GM19468 (cell line): Measurements from ENCODE around the gene HOXA5.

Source experiments
- ATAC-seq: cut with Tn5 transposase; IDR thresholded peaks from one replicate; pipeline ENCODE4 v1.9.1; 2021; ENCODE audit warnings: mild to moderate bottlenecking, moderate library complexity, moderate number of reproducible peaks; ENCODE audit not compliant: unreplicated experiment; ENCODE audit errors: extremely low read depth

The HOXA5 gene

DNA sequence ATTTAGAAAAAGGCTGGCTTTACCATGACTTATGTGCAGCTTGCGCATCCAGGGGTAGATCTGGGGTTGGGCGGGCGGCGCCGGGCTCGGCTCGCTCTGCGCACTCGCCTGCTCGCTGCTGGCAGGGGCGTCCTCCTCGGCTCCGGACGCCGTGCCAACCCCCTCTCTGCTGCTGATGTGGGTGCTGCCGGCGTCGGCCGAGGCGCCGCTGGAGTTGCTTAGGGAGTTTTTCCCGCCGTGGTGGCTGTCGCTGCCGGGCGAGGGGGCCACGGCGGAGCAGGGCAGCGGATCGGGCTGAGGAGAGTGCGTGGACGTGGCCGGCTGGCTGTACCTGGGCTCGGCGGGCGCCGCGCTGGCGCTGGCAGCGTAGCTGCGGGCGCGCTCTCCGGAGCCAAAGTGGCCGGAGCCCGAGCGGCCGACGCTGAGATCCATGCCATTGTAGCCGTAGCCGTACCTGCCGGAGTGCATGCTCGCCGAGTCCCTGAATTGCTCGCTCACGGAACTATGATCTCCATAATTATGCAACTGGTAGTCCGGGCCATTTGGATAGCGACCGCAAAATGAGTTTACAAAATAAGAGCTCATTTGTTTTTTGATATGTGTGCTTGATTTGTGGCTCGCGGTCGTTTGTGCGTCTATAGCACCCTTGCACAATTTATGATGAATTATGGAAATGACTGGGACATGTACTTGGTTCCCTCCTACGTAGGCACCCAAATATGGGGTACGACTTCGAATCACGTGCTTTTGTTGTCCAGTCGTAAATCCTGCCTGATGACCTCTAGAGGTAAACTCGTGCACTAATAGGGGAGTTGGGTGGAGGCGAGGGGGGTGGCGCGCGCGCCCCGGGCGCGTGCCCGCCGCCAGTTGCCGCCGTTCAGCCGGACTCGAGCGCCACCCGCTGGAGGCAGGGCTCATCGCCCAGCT is at the start of gene HOXA5:
Gene HOXA5, minus strand, starts transcription at position 659 of the 927 bp plus-strand sequence. Its CDS starts 74 bp downstream, at position 585.
- ATAC-seq, result no peak

DNA sequence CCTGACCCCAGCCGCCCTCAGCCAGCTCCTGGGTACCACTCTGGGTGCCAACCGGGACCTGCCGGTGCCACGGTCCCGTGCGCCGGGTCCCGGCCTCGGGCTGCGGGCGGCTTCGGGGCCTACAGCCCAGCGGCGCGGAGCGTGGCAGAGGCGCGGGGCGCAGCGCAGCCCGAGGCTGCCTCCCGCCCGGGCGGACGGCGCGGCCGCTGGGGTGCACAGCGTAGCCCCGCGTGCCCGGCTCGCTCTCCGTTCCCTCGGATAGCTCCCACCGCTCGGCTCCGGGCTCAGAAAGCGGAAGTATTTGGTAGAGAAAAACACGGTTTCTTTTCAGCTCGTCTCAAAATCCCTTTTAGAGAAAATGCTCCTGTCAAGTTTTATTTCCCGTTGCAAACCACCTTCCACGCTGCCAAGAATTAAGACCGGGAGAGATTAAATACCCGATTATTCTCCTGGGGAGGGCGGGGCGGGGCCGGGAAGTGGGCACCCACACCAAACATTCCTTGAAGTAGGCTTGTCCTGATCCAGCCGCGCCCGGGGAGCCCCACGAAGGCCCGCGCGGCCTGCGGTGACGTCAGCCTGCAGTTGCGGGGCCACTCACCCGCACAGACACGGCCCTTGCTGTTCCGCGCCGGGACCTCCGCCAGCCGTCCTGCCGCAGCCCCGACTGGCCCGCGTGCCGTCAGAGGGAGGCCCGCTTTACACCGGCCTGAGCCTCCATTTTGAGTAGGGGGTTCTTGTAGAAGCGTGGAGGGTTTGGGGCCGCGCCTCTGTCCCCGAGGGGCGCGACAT is 49.3 kb upstream of the HOXA5 start:
- ATAC-seq, result no peak

DNA sequence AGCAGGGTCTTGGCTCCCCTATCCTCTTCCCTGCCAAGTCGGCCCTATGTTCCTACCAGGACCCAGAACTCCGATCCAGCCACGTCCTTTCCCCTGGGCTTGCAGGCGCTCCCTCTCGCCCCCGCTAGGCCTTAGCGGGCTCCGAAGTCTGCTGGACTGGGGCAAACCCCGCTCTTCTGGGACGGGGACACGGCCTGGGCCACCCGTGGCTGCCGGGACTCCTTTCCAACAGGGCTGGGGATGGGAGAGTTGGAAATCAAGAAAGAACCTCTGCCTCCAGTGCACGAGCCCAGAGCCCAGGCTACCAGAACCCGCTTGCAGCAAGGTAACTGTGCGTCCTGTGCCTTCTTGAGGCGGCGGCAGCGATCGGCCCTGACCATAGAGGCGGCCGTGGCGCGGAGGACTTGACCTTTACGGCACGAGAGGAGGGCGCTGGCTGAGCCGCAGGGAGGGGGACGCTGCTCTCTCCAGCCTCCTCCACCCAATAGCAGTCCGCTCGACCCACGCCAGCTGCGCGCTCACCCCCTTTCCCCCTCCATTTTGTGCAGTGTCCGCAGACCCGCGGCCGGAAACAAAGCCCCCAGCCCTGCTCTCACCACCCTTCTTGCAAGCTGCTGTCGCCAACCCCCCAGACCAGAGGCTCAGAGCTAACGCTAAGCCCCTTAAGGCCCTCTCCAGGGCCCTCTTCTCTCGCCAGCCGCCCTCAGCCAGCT is 48.5 kb upstream of the HOXA5 start:
- no peak for ATAC-seq

DNA sequence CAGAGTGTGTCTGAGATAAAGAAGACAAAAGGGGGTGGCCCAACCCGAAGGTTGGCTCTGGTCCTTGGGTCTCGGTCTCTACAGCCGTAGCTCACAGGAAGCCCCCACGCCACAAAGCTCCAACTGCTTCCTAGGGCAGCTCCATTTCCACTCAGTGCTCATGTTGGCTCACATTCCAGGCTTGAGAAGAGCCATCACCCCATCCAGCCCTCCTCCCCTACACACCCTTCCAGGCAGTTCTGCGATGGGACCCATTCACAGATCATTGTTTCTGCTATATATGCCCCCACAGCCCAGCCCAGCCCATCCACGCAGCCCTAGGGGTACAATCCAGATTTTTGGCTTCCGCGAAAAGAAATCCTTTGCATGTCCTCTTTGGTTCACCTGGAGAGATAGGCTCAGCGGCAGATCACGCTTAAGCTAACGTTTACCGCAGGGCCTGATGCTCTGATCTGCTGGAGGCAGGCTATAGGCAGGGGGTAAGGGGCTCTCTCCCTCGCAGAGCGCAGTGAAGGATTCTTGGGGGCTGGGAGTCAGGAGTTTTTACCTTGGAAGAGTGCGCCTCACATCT is 47.8 kb upstream of the HOXA5 start:
- no peak for ATAC-seq

DNA sequence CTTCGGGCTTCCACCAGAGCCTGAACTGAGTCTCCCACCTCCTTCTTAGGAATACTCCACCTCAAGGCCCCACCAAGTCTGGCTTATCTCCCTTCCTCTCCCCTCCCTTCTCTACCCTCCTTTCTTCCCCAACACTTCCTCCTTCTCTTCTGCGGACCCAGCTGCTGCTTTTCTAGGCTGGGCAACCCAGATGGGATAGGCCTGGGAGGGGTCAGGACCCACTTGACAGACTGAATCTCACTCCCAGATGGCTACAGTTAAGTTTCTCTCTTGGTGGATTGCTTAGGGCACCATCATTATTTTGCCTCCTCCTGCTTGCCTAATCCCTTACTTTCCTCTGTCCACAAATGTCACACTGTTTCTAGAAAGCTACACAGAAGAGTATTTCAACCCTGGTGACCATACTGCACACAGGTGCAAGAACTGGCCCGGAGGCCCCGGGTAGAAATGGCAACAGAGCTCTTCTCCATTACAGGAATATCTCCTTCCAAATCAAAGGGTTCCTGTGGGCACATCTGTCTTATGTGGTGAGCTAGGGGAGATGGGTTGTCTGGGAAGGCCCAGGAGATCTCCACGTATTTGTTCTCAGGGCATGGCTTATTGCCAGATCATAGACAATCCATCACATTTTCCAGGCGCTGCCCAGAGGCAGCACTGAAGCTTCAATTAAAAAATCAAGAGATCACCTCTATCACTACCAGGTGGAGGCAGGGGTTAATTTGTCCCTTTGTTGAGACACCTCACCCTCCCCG is 46.7 kb upstream of the HOXA5 start:
- ATAC-seq, result no peak

DNA sequence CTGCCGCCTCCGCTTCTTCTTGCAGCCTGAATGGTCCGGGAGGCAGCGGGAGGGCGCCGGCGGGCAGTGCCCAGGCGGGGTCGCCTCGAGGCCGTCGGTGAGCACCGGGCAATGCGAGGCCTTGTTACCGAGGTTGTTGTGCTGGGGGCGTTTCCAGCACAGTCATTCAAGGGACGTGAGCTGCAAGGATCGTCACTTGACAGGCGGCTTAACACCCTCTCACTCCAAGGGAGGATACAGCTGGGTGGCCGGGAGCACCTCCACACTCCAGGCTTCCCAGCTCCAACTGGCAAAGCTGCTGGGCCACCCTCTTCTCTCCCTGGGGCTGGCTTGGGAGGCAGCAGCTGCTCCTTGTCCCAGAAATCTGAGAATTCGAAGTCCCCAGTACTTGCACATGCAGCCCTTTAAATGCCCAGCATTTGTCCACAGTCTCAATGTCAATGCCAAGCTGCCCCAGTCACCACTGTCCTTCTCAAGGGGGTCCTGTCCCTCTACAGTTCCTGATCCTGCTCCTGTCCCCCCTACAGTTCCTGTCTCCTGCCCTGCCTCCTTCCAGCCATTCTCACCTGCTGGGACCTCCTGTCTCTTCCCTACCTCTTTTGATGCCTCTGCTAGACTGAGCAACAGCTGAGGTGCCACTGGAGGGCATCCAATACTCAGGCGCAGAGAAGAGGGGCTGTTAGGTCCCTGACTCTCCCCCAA is 46.0 kb upstream of the HOXA5 start:
- ATAC-seq, result no peak

DNA sequence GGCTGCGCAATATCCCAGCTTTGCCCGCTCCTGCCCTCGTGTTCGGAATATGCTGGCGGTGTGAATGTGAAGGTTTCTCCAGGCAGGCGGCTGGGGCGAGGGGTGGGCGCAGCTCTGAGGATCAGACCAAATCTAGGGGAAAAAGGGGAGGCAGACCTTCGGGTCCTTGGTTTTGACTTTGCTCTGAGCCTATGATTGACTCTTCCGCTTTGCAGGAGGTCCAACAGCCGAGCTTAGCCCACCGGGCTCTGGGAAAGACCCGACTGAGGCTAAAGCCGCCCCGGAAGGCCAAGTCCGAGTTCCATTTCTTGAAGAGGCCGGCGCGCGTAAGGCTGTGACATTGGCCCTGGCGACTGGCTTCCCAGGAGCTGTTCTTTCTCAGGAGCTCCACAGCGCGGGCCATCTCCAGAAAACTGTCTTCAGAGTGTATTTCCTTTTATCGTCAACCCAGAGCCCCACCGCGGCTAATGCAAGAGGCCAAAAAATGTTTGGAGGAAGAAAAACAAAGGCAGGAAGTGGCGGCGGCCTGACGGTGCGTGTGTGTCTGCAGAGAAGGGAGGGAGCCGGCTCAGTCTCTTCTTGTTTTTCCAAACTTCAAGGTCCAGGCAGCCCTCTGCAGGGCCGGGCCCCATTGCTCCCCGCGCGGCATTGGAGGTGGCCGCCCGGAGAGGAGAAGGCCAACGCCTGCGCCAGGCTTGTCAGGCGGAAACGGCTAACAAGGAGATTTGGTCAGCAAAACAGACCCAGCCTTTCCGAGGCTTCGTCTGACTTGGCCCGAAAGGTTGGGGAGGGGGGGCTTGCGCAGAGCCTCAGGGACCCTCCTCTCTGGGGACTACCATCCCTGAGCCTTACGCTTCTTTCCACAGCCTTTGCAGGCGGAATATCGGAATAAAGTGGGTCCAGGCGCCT is 45.2 kb upstream of the HOXA5 start:
- no peak for ATAC-seq

DNA sequence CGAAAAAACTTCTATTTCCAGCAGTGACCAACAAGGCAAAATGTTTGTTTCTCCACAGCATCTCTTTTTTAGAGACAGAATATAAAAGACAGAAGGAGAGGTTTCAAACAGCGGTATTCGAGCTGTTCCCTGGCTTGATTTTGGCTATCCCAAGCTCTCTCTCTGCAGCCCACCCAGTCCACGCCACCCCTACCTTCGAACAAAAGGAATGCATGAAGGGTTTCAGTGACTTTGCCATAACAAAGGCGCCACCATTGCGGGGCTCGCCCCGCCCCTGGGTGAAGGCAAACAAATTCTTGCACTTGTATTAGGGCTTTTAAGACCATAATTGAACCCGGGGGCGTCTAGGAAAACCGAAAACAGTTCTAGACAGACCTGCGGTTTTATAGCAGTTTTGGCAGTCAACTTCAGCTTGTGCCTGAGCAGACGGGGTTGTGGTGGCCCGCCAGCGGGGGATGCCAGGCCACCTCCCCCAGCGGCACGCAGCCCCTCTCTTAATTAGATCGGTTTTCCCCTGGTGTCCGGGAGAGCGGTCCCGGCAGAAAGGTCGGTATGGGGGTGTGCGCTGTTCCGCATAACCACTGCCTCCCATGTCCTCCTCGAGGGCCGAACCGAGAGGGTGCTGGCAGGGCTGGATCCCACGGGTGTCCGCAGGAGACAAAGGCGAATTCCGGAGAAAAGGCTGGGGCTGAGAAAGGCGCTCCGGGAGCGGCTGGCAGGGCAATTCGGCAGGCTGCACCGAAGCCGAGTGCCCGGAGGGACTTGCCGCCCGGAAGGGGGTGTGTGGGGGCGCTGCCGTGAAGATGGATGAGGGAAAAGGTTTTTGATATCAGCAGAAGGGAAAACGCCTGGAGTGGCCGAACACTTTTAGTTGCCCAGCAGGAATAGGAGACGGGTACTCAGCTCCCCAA is 44.2 kb upstream of the HOXA5 start:
- no peak for ATAC-seq

DNA sequence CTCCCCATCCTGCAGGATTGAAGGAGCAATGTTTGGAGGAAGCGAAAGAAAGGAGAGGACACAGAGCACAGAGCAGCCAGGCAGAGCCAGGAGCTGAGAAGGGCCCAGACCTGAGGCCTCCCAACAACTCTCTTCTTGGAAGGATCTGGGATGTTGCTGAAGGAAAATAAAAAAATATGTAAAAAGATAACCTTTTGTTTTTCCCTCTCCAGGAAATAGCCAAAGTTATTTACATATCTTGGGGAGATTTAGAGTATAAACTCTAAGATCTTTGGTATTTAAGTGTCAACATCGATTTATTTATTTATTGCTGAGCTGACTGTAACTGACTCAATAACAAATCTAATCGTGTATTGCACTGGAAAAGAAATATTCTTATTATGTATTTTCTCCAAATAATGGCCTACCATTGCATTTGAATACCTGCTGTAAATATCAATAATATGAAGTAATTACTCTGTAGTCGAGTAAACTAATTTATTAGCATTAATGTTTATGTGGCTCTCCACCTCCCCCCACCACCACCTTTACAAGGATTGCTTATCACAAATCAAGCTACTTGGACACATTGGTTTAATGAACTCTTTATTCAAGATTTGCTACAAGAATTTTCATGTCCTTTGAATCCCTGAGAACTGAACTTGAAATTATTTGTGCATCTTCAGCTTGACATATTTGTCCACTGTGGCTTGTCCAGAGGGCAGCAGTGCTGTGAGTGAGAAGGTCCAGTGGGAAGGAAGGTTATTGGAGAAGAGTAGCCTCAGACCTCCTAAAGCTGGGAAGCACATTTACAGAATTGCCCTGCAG is 43.4 kb upstream of the HOXA5 start:
- no peak for ATAC-seq

DNA sequence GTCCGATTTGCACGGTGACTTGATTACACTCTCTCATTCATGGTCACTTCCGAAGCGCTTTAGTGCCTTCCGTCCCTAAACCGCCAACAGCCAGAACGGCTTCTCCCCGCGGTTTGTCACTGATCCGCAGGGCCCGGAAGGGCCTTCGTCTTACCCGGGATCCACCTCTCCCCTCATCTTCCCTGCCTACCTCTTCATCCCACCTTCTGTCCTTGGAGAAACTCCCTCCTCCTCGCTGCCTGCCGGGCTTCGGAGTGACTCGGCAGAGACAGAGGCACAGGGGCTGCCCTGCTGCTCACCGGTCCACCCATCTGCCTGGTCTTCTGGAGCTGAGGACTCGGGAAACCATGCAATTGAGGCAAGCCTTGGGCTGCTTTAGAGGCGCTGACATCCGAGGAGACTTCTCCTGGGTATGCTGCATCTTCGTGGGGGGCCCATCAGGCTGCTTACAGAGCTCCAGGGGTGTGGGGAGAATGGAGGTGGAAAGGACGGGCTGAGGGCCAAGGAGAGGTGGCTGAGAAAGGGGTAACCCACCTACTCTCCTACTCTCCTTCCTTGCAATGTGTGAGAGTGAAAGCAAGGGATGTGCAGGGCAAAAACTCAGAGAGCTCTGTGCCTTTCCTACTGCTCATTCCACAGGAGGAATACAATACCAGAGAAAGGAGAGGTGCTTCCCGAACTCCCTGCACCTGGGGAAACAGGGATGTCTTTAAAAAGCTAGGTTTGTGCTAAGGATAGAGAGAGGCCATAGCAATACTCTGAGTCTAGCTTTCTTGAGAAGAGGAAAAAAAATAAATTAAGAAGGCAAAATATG is 42.6 kb upstream of the HOXA5 start:
- no peak for ATAC-seq

DNA sequence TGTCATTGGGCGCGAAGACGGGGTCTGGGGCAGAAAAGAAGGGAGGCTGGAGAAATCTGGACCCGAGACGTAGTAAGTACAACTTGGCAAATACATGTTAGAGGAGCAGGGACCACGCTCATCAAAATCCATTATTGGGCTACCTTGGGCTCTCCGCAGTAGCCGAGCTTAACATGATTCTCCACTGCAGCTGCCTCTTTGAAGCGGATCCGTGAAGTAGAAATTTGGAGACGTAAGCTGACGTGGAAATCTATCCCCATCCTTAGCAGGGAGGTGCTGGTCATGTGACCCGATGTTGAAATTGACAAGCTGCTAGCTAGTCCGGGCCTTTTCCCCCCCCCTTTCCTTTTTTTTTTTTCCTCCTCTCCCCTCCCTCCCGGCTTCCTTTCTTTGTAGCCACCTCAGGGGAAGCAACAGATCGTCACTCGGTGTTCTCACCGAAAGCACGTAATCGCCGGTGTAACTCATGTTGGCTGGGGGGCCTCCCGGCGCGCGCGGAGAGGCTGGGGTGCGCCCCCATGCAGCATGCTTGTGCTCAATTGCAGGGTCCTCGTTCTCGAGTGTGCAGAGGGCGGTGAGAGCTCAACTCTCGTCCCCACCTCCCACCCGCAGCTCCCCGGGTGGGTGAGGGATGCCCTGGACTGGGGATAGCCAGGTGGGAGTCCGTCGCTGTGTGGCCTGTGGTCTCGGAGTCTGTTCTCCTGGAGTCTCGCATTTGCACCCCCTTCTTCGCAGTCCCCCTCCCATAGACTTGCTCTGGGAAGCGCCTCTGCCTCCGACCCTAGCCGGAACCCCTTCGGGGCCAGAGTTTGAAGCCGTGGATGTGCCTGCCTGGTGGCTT is 41.8 kb upstream of the HOXA5 start, which contains the start of gene HOXA11:
Gene HOXA11, minus strand, starts transcription at position 220 of the 841 bp plus-strand sequence. Its CDS starts 88 bp downstream, at position 132.
- ATAC-seq, result no peak

DNA sequence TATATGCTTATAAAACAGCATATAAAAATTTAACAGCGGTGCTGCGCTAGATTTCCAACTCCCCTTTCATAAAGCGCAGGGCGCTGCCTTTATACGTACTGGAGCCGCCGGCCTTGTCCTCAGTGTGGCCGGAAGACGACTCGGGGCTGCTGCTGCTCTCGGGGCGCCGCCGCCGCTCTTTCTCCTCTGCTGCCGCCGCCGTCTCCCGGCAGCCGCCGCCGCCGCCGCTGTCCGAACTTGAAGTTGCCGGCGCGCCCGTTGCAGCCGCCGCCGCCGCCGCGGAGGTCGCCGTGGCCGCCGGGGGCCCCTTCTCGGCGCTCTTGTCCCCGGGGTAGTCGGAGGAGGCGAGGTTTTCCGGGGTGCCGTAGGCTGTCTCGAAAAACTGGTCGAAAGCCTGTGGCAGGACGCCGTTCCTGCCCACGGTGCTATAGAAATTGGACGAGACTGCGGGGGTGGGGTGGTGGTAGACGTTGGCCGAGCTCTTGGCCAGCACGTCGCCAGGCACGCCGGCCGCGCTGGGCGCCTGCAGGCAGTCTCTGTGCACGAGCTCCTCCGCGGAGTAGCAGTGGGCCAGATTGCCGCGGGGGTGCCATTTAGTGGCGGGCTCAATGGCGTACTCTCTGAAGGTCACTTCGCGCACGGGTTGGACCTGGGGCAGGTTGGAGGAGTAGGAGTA is 41.0 kb upstream of the HOXA5 start:
- ATAC-seq, result no peak

DNA sequence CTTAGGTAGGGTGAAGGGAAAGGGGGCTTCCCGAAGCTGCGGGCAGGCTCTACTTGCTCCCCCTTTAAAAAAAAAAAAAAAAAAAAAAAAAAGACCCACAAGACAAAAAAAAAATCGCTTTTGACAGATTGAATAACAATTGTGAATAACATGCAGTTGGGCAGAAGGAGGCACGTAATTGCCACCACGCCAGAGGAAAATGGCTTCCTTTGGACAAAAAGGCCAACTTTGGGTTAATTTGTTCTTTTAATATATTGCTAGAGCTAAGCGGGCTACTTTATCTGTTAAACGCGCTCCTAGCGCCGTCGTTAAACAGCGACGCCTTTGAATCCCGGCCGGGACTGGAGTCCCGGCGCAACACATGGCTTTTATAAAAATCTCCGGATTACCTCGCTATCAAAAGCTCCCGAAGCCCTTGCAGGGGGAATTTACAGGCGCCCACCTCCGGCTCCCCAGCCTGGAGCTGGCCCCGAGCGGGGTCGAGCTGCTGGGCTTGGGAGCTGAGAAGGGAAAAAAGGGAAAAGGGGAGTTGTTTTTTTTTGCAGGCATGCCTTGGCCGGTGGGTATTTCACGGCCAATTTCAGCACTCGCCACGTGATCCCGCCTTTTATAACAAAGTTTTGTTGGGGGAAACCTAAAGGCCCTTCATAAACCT is 40.3 kb upstream of the HOXA5 start:
- no peak for ATAC-seq
